HCT116 (cell line): ENCODE measurements around the gene CHFR. TPM values are rescaled to one million over a fixed set of nuclear protein-coding genes. Genes with fewer than 3 reads are reported as not detected.

Experiments used
- ATAC-seq: fragments of 200-7000 bp; cut with Tn5 transposase; 2 replicates; pipeline ENCODE4 v1.9.1; 2020; ENCODE audit warnings: mild to moderate bottlenecking, moderate library complexity
- BruUV-seq: library from RNA; stranded (reverse); fragments of 400-500 nt; replicated peaks from 2 replicates; lab custom pipeline; 2021; lab: Mats Ljungman, UMichigan
- CTCF ChIA-PET: fragments of 300-600 bp; sonication (Branson Sonifier 250); formaldehyde crosslinking; loops from one replicate; lab custom pipeline; 2021; ENCODE audit warnings: antibody characterized with exemption; lab: Charles Lee
- POLR2A ChIA-PET: fragments of 300-600, 350-600 bp; sonication (Branson Sonifier 250); formaldehyde crosslinking; loops from one replicate; lab custom pipeline; 2021; ENCODE audit warnings: antibody characterized with exemption; lab: Charles Lee
- RAD21 ChIA-PET, 2 experiments: fragments of 300-600 bp; sonication (Branson Sonifier 250); formaldehyde crosslinking; loops; one replicate each; lab custom pipeline; 2023; ENCODE audit warnings: low total read pairs in 2 of 2; ENCODE audit not compliant: uncharacterized antibody in 2 of 2, unreplicated experiment in 2 of 2, low non-redundant PET in 1 of 2; lab: Charles Lee
- DNase-seq: peaks from one replicate; pipeline ENCODE4 v3.0.0-alpha.2; 2010; ENCODE audit warnings: low read depth, low spot score
- H2AFZ ChIP-seq: fragments of 200-600 bp; shearing (Covaris generic), sonication (generic); 2 replicates; pipeline ENCODE4 v1.6.1; 2017; ENCODE audit warnings: low read depth, mixed run types, mixed read lengths, antibody characterized with exemption, low read length; ENCODE audit not compliant: poor library complexity, severe bottlenecking
- H3K27ac ChIP-seq: 2 replicates; pipeline ENCODE4 v1.5.1; 2012; ENCODE audit warnings: low read depth, low read length
- H3K27me3 ChIP-seq: fragments of 200-600 bp; sonication (generic); 2 replicates; pipeline ENCODE4 v1.6.1; 2016; ENCODE audit warnings: mixed run types, low read length, mixed read lengths; ENCODE audit not compliant: insufficient read depth
- H3K36me3 ChIP-seq, 2 experiments: fragments of 200-500 bp in 1 of 2; fragments of 200-600 bp in 1 of 2; sonication (Bioruptor generic) in 1 of 2; sonication (generic) in 1 of 2; 2 replicates each; pipeline versions ENCODE4 v1.5.1 to v1.6.1; 2014 to 2016; ENCODE audit warnings: low read length in 2 of 2, inconsistent platforms in 1 of 2, mixed read lengths in 1 of 2, mixed run types in 1 of 2; ENCODE audit not compliant: insufficient read depth in 2 of 2, control insufficient read depth in 1 of 2
- H3K4me1 ChIP-seq, 2 experiments: fragments of 200-600 bp in 1 of 2; sonication (generic) in 1 of 2; 2 replicates each; pipeline versions ENCODE4 v1.5.1 to v1.6.1; 2012 to 2017; ENCODE audit warnings: low read length in 2 of 2, inconsistent platforms in 1 of 2, mild to moderate bottlenecking in 1 of 2, mixed read lengths in 1 of 2, mixed run types in 1 of 2, moderate library complexity in 1 of 2; ENCODE audit not compliant: insufficient read depth in 2 of 2, control insufficient read depth in 1 of 2
- H3K4me2 ChIP-seq: fragments of 200-600 bp; sonication (generic); 2 replicates; pipeline ENCODE4 v1.6.1; 2017; ENCODE audit warnings: mixed run types, low read length, mixed read lengths
- H3K4me3 ChIP-seq, 2 experiments: fragments of 200-600 bp in 1 of 2; sonication (generic) in 1 of 2; replicated peaks in 1 of 2; 2 replicates each; pipeline ENCODE4 v1.5.1; 2011 to 2016; ENCODE audit warnings: low read length in 2 of 2, control low read depth in 1 of 2, low read depth in 1 of 2, mild to moderate bottlenecking in 1 of 2, mixed read lengths in 1 of 2, mixed run types in 1 of 2
- H3K79me2 ChIP-seq: fragments of 200-600 bp; sonication (generic); 2 replicates; pipeline ENCODE4 v1.6.1; 2017; ENCODE audit warnings: mild to moderate bottlenecking, mixed run types, low read length, moderate library complexity, mixed read lengths; ENCODE audit not compliant: insufficient read depth
- H3K9ac ChIP-seq: fragments of 200-600 bp; sonication (generic); 2 replicates; pipeline ENCODE4 v1.6.1; 2016; ENCODE audit warnings: low read length, mixed read lengths
- H3K9me2 ChIP-seq: fragments of 200-600 bp; sonication (generic), shearing (Covaris generic); 2 replicates; pipeline ENCODE4 v1.6.1; 2017; ENCODE audit warnings: mixed run types, mild to moderate bottlenecking, moderate library complexity; ENCODE audit not compliant: insufficient read depth
- H3K9me3 ChIP-seq, 2 experiments: fragments of 200-500 bp in 1 of 2; fragments of 200-600 bp in 1 of 2; sonication (Bioruptor generic) in 1 of 2; sonication (generic) in 1 of 2; 2 replicates each; pipeline ENCODE4 v1.6.1; 2014 to 2017; ENCODE audit warnings: low read length in 2 of 2, mixed read lengths in 2 of 2, inconsistent platforms in 1 of 2, low read depth in 1 of 2, mild to moderate bottlenecking in 1 of 2, mixed run types in 1 of 2, moderate library complexity in 1 of 2; ENCODE audit not compliant: control insufficient read depth in 1 of 2, insufficient read depth in 1 of 2
- H4K20me1 ChIP-seq: fragments of 200-600 bp; sonication (generic), shearing (Covaris generic); 2 replicates; pipeline ENCODE4 v1.6.1; 2017; ENCODE audit warnings: mixed run types, mild to moderate bottlenecking, moderate library complexity; ENCODE audit not compliant: insufficient read depth
- ATF3 ChIP-seq: IDR thresholded peaks from 2 replicates; pipeline ENCODE4 v1.6.1; 2012
- CBX3 ChIP-seq: IDR thresholded peaks from 2 replicates; pipeline ENCODE4 v1.6.1; 2012; ENCODE audit warnings: low read depth
- CTCF ChIP-seq, 3 experiments: fragments of 200-600 bp in 1 of 3; sonication (generic) in 1 of 3; IDR thresholded peaks in 2 of 3; conservative IDR thresholded peaks in 1 of 3; 2 replicates each; pipeline ENCODE4 v1.5.1; 2012 to 2017; ENCODE audit warnings: low read depth in 2 of 3, low read length in 2 of 3, antibody characterized with exemption in 1 of 3, borderline replicate concordance in 1 of 3, control low read depth in 1 of 3, mild to moderate bottlenecking in 1 of 3, mixed read lengths in 1 of 3, mixed run types in 1 of 3, moderate library complexity in 1 of 3; ENCODE audit not compliant: insufficient read depth in 1 of 3
- EGR1 ChIP-seq: IDR thresholded peaks from 2 replicates; pipeline ENCODE4 v1.6.1; 2012; ENCODE audit warnings: low read depth
- EZH2 ChIP-seq: fragments of 200-600 bp; sonication (generic); IDR thresholded peaks from 2 replicates; pipeline ENCODE4 v1.6.1; 2017; ENCODE audit warnings: antibody characterized with exemption, mixed run types
- EZH2phosphoT487 ChIP-seq: fragments of 200-600 bp; IDR thresholded peaks from 2 replicates; pipeline ENCODE4 v1.6.1; 2018; ENCODE audit warnings: antibody characterized with exemption, borderline replicate concordance
- FOSL1 ChIP-seq: IDR thresholded peaks from 2 replicates; pipeline ENCODE4 v1.6.1; 2012; ENCODE audit warnings: low read depth
- POLR2AphosphoS5 ChIP-seq: IDR thresholded peaks from 2 replicates; pipeline ENCODE4 v1.6.1; 2011; ENCODE audit warnings: mild to moderate bottlenecking, low read depth, low read length, moderate library complexity
- RAD21 ChIP-seq: IDR thresholded peaks from 2 replicates; pipeline ENCODE4 v1.6.1; 2012; ENCODE audit warnings: low read depth, mild to moderate bottlenecking
- REST ChIP-seq: IDR thresholded peaks from 2 replicates; pipeline ENCODE4 v1.6.1; 2012; ENCODE audit warnings: low read depth
- SIN3A ChIP-seq: IDR thresholded peaks from 2 replicates; pipeline ENCODE4 v1.6.1; 2012; ENCODE audit warnings: low read depth
- SRF ChIP-seq: IDR thresholded peaks from 2 replicates; pipeline ENCODE4 v1.6.1; 2012; ENCODE audit warnings: low read depth
- YY1 ChIP-seq: IDR thresholded peaks from 2 replicates; pipeline ENCODE4 v1.6.1; 2011; ENCODE audit warnings: low read length, low read depth, moderate library complexity, mild to moderate bottlenecking; ENCODE audit not compliant: insufficient replicate concordance; ENCODE audit errors: extremely low read depth
- ZFX ChIP-seq: fragments of 450-650 bp; IDR thresholded peaks from 2 replicates; pipeline ENCODE4 v1.6.1; 2017
- intact Hi-C: fragments of 100-400 bp; cut with micrococcal nuclease; formaldehyde crosslinking; loops from 2 replicates; pipeline ENCODE4 v1.10.0; 2022
- total RNA-seq: library from RNA; stranded (reverse); gene quantifications from one replicate; pipeline ENCODE4 v1.2.1, GENCODE V29; 2021; ENCODE audit not compliant: unreplicated experiment

The CHFR gene
- total RNA-seq, 1 experiment from 2014 or later: 0.39 TPM

GRCh38 chr12:132921685-132922084 is 34.3 kb upstream of the CHFR start:
- Histone ChIP-seq H3K79me2 (no peaks in the 10 kb centered on the region), H3K27ac (no peak overlapping the region), H2AFZ (no peak overlapping the region), H3K9me2 (no peaks in the 10 kb centered on the region), H3K27me3 (no peaks in the 10 kb centered on the region)
- ChIA-PET CTCF (no interaction called here), POLR2A (no interaction called here), RAD21 (no interaction called here)
- no peak for TF ChIP-seq YY1
- TF ChIP-seq CTCF (IDR thresholded peaks at IDR 0.05 in 2 of 3, conservative IDR thresholded peaks at IDR 0.05 in 1 of 3; ENCODE audit: borderline replicate concordance in 1 of 3, insufficient read depth in 1 of 3, low read depth in 2 of 3, low read length in 2 of 3): peak; percentile 25 to 61 (median 52); a peak in 5 of 6 replicates
- no peak for TF ChIP-seq POLR2AphosphoS5
- no peak for TF ChIP-seq EZH2phosphoT487
- no peak for TF ChIP-seq SIN3A
- peak; percentile 41; the same call in 1 of the 2 replicates for TF ChIP-seq RAD21
- TF ChIP-seq EGR1: no peak
- no peak for TF ChIP-seq EZH2
- TF ChIP-seq REST: no peak
- TF ChIP-seq ATF3: no peak
- no peak for TF ChIP-seq CBX3
- no peak for TF ChIP-seq ZFX
- no peak for TF ChIP-seq FOSL1
- no peak for TF ChIP-seq SRF
- TF ChIP-seq, all 23 proteins: peak for 2
- no peak for ATAC-seq
- no peaks in the 10 kb centered on the region for H4K20me1 ChIP-seq
- H3K4me1 ChIP-seq: no peaks in the 10 kb centered on the region
- BruUV-seq: no TSS peak
- H3K36me3 ChIP-seq: no peaks in the 10 kb centered on the region
- no peak overlapping the region for H3K4me2 ChIP-seq
- H3K4me3 ChIP-seq: no peak overlapping the region
- no peak overlapping the region for H3K9ac ChIP-seq
- peak; percentile 4 for DNase-seq
- intact Hi-C loops: loop anchor here (5.0 kb wide), 1 partner anchor 234 kb away; the partner anchor contains the start of genes POLE and PXMP2
- H3K9me3 ChIP-seq: peaks cover 31 to 43% of the 10 kb centered on the region in 2 experiments; a peak in 3 of 4 replicates
